HG03439 (cell line): ENCODE data around the gene PNPLA6.
A peak's percentile ranks its signal among the peaks of the same experiment; 100 is the strongest.

Experiments
- ATAC-seq: cut with Tn5 transposase; IDR thresholded peaks from one replicate; pipeline ENCODE4 v1.9.1; 2021; ENCODE audit warnings: mild to moderate bottlenecking, moderate library complexity; ENCODE audit not compliant: unreplicated experiment

Gene PNPLA6

GRCh38 chr19:7535047-7535997 is at the start of gene PNPLA6:
Gene PNPLA6, plus strand, starts transcription at chr19:7535717. Its CDS starts 72 bp downstream, at chr19:7535789.
- ATAC-seq = peak; percentile 74

DNA sequence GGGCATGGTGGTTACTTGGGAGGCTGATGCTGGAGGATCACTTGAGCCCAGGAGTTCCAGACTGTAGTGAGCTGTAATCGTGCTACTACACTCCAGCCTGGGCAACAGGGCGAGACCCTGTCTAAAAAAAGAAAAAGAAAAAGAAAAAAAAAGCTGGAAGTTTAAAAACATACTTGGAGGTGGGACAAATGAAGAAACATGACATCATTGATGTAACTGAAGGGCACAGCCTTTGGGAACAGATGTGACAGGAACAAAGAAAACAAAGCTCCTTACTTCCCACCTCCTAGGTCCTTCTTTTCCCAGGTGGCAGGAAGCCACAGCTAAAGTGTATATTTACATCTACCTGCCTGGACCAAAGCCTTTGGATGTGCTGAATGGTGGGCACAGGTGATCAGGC is 48.6 kb upstream of the PNPLA6 start:
- ATAC-seq = no peak

GRCh38 chr19:7488736-7489353 is 46.7 kb upstream of the PNPLA6 start, which contains the start of gene PEX11G:
Gene PEX11G, minus strand, starts transcription at chr19:7489035. Its CDS starts 25 bp downstream, at chr19:7489010.
- peak; percentile 60 for ATAC-seq

GRCh38 chr19:7489609-7490044 is 45.9 kb upstream of the PNPLA6 start:
- no peak for ATAC-seq

- ATAC-seq = no peak
These were observed 43.4 kb upstream of the PNPLA6 start for GRCh38 chr19:7492142-7492541.

DNA sequence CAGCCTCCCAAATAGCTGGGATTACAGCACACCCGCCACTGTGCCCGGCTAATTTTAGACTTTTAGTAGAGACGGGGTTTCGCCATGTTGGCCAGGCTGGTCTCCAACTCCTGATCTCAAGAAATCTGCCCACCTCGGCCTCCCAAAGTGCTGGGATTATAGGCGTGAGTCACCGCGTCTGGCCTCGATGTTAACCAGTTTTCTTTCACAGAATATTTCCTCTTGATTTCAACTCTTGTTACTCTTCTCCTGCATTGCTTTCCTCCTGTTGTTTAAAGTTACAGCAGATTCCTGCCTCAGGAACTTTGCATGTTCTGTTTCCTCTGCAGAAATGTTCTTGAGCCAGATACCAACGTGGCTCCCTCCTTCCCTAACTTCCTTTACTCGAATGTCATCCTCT is 43.0 kb upstream of the PNPLA6 start:
- no peak for ATAC-seq

DNA sequence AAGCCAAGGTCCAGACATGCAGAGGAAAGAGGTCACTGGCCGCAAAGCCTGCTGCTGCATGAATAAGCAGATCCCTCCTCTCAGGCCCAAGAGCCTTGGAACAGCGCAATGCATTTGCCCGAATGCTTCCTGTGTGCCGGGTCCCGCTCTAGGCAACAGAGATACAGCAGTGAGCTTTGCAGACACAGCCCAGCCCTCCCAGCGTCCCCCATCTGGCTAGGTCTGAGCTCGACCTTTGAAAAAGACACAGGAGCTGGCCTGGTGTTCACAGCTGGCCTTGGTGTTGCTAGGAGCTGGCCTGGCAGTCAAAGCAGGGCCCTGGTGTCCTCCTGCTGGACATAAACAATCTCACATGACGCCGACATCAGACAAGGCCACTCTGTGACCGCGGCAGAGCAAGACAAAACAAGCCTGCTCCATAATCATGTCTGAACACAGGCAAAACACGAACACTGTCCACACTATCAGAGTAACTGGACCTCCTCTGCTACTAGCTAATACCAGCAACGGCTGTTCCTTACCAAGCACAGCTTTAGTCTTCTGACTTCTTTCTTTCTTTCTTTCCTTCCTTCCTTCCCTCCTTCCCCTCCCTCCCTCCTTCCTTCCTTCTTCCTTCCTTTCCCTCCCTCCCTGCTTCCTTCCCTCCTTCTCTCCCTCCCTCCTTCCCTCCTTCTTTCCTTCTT is 41.0 kb upstream of the PNPLA6 start:
- no peak for ATAC-seq

DNA sequence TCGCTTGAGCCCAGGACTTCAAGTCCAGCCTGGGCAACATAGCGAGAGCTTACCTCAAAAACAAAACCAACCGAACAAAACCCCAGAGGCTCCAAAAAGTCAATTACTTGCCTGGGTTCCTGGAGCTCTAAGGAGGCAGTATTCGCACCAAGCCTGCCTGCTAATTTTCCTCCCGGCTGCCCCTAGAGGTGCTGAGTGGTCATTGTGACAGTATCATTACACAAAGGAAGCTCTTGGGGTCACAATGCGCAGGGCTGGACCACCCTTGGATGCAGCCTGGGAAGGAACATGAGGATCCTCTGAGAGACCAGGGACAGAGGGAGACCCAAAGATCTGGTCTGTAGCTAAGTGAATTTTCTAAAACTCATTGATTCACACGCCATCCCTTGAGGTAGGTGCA is 38.2 kb upstream of the PNPLA6 start:
- no peak for ATAC-seq

- no peak for ATAC-seq
These were observed 34.6 kb upstream of the PNPLA6 start for GRCh38 chr19:7500811-7501450.

GRCh38 chr19:7502552-7502951 is 33.0 kb upstream of the PNPLA6 start:
- no peak for ATAC-seq

DNA sequence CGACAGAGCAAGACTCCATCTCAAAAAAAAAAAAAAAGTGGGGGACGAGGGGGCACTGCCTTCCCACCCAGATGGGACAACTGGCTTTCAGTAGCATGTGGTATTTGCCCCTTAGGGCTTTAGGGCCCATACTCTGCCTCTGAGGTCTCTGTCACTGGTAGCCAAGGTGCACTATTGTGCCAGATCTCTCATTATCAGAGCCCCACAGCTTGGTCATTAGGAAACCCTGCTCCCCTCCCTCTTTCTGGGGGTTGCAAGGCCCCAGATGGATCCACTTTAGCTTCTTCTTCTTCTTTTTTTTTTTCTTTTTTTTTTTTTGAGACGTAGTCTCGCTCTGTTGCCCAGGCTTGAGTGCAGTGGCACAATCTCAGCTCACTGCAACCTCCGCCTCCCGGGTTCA is 30.8 kb upstream of the PNPLA6 start:
- no peak for ATAC-seq

- no peak for ATAC-seq
These were observed 30.2 kb upstream of the PNPLA6 start for GRCh38 chr19:7505288-7505681.

DNA sequence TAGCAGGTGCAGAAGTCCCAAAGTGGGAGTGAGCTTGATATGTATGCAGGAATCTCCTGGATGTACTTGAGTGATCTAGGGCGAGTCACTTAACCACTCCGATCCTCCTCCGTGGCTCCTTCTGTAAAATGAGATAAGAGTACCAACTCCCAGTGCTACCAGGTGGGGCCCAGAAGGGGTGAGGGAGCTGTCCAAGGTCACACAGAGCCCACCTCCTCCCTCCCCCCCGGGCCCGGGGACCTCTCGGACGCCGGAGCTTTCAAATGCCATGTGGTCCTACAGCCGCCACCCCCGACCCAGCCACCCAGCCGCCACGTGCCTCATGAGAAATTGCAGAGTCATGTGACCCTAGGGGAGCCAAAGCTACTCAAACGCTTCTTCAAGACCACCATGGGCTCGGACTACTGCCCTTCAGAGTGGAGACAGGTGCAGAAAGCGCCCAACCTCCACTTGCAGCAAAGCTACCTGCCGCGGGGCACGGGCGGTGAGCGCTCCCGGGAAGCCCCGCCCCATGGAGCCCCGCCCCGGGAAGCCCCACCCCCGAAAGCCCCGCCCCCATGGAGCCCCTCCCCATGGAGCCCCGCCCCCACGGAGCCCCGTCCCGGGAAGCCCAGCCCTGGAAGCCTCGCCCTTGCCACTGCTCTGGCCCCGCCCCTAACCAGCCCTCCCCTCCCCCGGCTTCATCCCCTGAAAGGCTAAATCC is 29.7 kb upstream of the PNPLA6 start:
- ATAC-seq = no peak

DNA sequence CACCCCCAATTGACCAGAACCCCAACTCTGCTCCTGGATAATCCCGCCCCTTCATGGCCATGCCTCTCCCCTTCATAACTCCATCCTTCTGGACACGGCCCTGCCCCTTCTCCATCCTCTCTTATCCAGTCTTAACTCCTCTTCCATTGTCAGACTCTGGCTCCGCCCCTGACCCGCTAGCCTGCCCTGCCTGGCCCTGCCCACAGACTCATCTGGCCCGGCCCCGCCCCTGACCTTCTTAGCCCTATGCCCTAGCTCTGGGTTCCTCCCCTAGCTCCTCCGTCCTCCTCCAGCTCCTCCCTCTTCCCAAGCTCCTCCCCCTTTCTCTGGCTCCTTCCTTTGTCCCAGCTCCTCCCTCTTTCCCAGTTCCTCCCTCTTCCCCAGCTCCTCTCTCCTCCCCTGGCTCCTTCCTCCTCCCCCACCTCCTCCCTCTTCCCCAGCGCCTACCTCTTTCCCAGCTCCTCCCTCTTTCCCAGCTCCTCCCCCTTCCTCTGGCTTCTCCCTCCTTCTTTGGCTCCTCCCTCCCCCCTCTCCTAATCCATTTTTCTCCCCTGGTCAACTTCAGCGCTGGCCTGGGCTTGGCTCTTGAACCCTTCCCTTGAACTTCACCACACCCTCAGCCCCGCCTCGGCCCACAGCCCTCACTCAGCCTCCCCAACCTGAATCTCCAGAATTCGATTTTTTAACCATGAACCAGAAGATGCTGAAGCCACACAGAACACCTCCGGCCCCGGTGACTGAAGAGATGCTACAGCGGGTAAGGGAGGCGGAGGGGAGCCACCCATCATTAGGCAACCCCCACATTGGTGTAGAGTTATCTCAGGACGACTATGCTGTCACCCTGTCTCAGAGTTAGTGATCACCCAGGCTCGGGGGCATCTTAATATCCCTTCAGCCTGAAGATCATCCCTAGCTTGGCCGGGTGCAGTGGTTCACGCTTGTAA is 28.9 kb upstream of the PNPLA6 start:
- no peak for ATAC-seq

DNA sequence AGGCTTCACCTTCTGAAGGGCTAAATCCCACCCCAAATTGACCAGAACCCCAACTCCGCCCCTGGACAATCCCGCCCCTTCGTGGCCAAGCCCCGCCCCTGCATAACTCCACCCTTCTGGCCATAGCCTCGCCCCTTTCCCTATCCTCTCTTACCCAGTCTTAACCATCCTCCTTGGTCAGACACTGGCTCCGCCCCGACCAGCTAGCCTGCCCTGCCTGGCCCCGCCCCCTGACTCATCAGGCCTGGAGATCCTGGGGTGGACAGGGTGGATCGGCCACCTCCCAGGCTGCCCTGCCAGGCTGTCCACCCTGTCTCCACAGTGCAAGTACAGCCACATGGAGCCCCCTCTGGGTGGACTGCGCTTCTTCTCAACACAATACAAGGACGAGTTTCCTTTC is 27.6 kb upstream of the PNPLA6 start:
- ATAC-seq = no peak

DNA sequence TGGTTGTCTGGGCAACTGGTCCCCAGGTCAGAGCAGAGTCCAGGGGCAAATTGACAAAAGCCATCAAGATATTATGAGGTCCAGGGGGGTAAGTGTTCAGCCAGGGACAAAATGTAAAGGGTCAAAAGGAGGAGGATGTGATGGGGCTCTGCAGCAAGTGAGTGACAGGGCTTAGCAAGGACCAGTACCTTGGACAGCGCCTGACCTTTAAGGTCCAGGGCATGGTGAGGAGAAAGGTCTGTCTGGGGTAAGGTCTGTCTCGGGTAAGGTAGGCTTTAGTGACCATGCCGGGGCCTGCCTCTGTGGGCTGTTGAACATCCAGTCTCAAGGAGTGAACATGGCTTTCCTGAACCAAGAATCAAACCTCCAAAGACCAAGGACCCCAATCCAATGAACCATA is 25.9 kb upstream of the PNPLA6 start:
- ATAC-seq = no peak

DNA sequence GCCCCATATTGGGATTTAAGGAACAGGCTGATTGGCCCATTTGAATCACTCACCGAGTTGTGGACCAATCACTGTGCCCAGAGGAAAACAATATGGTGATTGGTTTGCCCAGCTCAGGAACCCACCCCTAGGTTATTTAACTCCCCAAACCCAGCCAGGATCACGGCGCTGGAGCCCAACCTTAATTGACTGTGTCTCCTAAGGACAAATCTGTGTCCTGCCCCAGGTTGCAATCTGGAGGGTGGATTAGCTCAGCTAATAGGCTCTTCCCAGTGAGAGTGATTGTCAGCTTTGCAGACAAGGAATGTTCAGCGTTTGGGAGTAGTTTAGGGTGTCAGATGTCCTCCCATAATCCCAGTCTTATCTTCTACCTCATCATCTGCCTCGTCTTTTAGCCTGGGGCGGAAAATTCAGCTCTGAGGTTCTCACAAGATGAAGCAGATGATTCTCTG is 23.1 kb upstream of the PNPLA6 start:
- no peak for ATAC-seq

GRCh38 chr19:7513809-7514642 is 21.5 kb upstream of the PNPLA6 start:
- ATAC-seq = no peak
